Subcutaneous abdominal adipose tissue (tissue), 5 donors: ENCODE results near the gene PSMD9.

Experiments
- H3K27ac ChIP-seq: one replicate; pipeline ENCODE4 v1.7.0; 2013; ENCODE audit warnings: low read depth, mild to moderate bottlenecking, inconsistent platforms, low read length, moderate library complexity
- H3K27me3 ChIP-seq, 5 donors: one replicate each; pipeline ENCODE4 v1.7.0; 2013; ENCODE audit warnings: low read length in 5 of 5, inconsistent platforms in 1 of 5; ENCODE audit not compliant: control insufficient read depth in 5 of 5, insufficient read depth in 4 of 5
- H3K36me3 ChIP-seq, 5 donors: one replicate each; pipeline ENCODE4 v1.7.0; 2013; ENCODE audit warnings: low read length in 5 of 5; ENCODE audit not compliant: control insufficient read depth in 5 of 5, insufficient read depth in 5 of 5
- H3K4me1 ChIP-seq, 5 donors: one replicate each; pipeline ENCODE4 v1.7.0; 2013; ENCODE audit warnings: low read length in 5 of 5, mild to moderate bottlenecking in 3 of 5, moderate library complexity in 1 of 5; ENCODE audit not compliant: control insufficient read depth in 5 of 5, insufficient read depth in 5 of 5
- H3K4me3 ChIP-seq, 5 donors: one replicate each; pipeline ENCODE4 v1.7.0; 2013; ENCODE audit warnings: low read length in 5 of 5, low read depth in 1 of 5
- H3K9ac ChIP-seq, 5 donors: one replicate each; pipeline ENCODE4 v1.7.0; 2013; ENCODE audit warnings: low read length in 5 of 5, mild to moderate bottlenecking in 4 of 5, moderate library complexity in 3 of 5
- H3K9me3 ChIP-seq, 5 donors: one replicate each; pipeline ENCODE4 v1.7.0; 2013; ENCODE audit warnings: low read length in 5 of 5; ENCODE audit not compliant: control insufficient read depth in 5 of 5
- donor health status: healthy.
- donor health status: healthy.
- donor health status: healthy.
- donor health status: healthy.
- donor health status: healthy.

The PSMD9 gene

GRCh38 chr12:121946313-121947025, 57.9 kb downstream of the PSMD9 start:
- Histone ChIP-seq H3K9me3 (no peaks in the 10 kb centered on the region), H3K4me3 (no peak overlapping the region), H3K9ac (no peak overlapping the region), H3K27ac (no peak overlapping the region), H3K36me3 (peaks cover 0 to 9% (median 6%) of the 10 kb centered on the region in 5 donors), H3K4me1 (no peaks in the 10 kb centered on the region), H3K27me3 (no peaks in the 10 kb centered on the region)

- H3K9me3 ChIP-seq, result no peaks in the 10 kb centered on the region
- no peak overlapping the region for H3K9ac ChIP-seq
- H3K27me3 ChIP-seq, result no peaks in the 10 kb centered on the region
- H3K27ac ChIP-seq, result no peak overlapping the region
- H3K36me3 ChIP-seq, result peaks cover 0 to 6% (median 0%) of the 10 kb centered on the region in 5 donors
- no peak overlapping the region for H3K4me3 ChIP-seq
- H3K4me1 ChIP-seq, result no peaks in the 10 kb centered on the region
These were observed 59.4 kb downstream of the PSMD9 start for GRCh38 chr12:121947981-121948380.

DNA sequence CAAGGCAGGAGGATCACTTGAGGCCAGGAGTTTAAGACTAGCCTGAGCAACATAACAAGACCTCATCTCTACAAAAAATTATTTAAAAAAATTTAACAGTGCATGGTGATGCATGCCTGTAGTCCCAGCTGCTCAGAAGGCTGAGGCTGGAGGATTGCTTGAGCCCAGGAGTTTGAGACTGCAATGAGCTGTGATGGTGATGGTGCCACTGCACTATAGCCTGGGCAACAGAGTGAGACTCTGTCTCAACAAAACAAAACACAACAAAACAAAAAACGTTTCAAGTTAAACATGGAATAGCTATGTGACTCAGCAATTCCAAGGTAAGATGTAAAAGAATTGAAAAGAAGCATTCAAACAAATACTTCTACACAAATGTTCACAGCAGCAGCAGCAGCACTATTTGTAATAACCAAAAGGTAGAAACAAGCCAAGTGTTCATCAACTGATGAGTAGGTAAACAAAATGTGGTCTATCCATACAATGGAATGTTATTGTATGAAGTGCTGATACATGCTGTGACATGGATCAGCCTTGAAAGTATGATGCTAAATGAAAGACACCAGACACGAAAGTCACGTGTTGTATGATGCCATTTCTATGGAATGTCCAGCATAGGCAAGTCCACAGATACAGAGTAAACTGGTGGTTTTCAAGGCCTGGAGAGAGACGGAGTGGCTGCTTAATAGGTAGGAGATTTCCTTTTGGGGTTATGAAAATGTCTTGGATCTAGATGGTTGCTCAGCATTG, 61.2 kb downstream of the PSMD9 start:
- no peaks in the 10 kb centered on the region for H3K4me1 ChIP-seq
- H3K9ac ChIP-seq, result no peak overlapping the region
- no peaks in the 10 kb centered on the region for H3K9me3 ChIP-seq
- H3K4me3 ChIP-seq, result no peak overlapping the region
- H3K27ac ChIP-seq, result no peak overlapping the region
- no peaks in the 10 kb centered on the region for H3K27me3 ChIP-seq
- H3K36me3 ChIP-seq, result no peaks in the 10 kb centered on the region

- H3K4me1 ChIP-seq, result no peaks in the 10 kb centered on the region
- H3K27ac ChIP-seq, result no peak overlapping the region
- no peaks in the 10 kb centered on the region for H3K9me3 ChIP-seq
- H3K36me3 ChIP-seq, result no peaks in the 10 kb centered on the region
- H3K27me3 ChIP-seq, result no peaks in the 10 kb centered on the region
- no peak overlapping the region for H3K9ac ChIP-seq
- no peak overlapping the region for H3K4me3 ChIP-seq
These were observed 64.6 kb downstream of the PSMD9 start for GRCh38 chr12:121953117-121953692.

- no peaks in the 10 kb centered on the region for H3K27me3 ChIP-seq
- H3K27ac ChIP-seq, result no peak overlapping the region
- no peaks in the 10 kb centered on the region for H3K9me3 ChIP-seq
- H3K36me3 ChIP-seq, result no peaks in the 10 kb centered on the region
- H3K4me3 ChIP-seq, result no peak overlapping the region
- no peak overlapping the region for H3K9ac ChIP-seq
- no peaks in the 10 kb centered on the region for H3K4me1 ChIP-seq
These were observed 65.1 kb downstream of the PSMD9 start for GRCh38 chr12:121953695-121954094.

DNA sequence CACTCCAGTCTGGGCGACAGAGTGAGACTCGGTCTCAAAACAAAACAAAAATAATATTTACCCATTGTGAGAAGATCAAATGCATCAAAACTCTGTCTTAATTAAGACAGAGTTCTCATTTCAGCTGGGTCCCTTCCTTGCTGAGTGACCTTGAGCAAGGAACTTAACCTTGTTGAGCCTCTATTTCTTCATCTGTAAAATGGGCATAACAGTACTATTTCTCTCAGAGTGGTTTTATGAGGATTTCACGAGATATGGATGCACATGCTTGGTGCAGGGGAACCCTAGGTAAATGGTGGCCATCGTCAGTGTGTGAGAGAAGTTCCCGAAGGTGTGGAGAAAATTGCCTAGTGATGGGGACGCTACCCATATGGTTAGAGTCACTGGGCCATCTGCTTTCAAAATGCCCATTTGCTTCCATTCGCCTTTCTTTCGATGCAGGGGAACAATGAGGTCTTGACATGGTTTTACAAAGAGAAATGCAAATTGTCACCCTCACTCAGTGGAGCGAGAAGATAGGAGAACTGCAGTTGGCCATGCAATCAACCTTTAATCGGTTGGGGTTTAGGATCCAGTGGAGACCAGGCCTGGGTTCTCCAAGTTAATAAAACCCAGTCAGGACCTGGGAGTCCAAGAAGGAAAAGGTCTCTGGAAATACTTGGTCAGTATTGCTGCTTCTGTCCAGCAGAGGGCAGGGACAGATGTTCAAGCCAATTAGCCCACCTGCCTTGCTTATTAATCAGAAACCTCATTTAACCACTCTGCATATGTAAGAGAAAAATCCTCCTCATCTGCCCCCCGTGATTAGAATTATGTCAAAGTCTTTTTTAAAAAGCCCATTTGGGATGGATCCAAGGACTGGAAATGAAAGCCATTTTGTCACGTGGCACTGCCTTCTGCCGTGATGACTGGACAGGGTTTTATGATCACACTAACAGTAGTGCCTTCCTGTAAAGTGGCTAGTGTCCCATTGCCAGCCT, 67.0 kb downstream of the PSMD9 start:
- Histone ChIP-seq H3K4me1 (no peaks in the 10 kb centered on the region), H3K27ac (no peak overlapping the region), H3K9me3 (no peaks in the 10 kb centered on the region), H3K27me3 (no peaks in the 10 kb centered on the region), H3K9ac (no peak overlapping the region), H3K36me3 (peaks cover 0 to 2% (median 0%) of the 10 kb centered on the region in 5 donors), H3K4me3 (no peak overlapping the region)

- H3K36me3 ChIP-seq, result peaks cover 0 to 10% (median 5%) of the 10 kb centered on the region in 5 donors
- no peak overlapping the region for H3K4me3 ChIP-seq
- H3K9ac ChIP-seq, result no peak overlapping the region
These were observed 69.4 kb downstream of the PSMD9 start for GRCh38 chr12:121957861-121958515.

DNA sequence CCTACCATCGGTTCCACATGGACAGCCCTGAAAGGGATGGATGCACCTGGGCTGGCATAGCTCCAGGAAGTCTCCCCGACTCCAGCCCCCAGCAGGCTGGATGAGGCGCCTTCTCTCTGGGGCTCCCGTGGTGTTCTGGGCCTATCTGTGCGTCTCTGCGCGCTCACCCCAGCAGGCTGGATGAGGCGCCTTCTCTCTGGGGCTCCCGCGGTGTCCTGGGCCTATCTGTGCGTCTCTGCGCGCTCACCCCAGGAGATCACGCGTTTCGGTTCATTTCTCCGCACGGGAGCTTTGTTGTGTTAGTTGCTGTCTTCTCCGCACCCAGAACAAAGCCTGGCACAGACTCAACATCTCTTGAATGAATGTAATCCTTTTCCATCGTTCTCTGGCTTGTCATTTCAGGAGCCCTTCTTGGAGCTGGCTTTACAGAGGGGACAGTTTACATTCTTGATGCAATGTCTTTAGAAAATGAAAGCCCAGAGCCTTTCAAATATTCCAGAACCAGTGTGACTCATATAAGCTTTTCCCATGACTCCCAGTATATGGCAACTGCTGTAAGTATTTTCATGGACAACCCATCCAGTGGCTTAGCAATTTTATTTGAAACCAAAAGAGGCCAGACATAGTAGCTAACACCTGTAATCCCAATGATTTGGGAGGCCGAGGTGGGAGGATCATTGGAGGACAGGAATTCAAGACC, 70.1 kb downstream of the PSMD9 start:
- Histone ChIP-seq H3K27me3 (no peaks in the 10 kb centered on the region), H3K4me3 (no peak overlapping the region), H3K9ac (no peak overlapping the region), H3K4me1 (no peaks in the 10 kb centered on the region), H3K36me3 (peaks cover 0 to 13% (median 5%) of the 10 kb centered on the region in 5 donors), H3K27ac (no peak overlapping the region), H3K9me3 (no peaks in the 10 kb centered on the region)

More at GRCh38 chr12:121957861-121958515, 69.4 kb downstream of the PSMD9 start:
- Histone ChIP-seq H3K27me3 (no peaks in the 10 kb centered on the region), H3K4me1 (no peaks in the 10 kb centered on the region), H3K27ac (no peak overlapping the region), H3K9me3 (no peaks in the 10 kb centered on the region)

DNA sequence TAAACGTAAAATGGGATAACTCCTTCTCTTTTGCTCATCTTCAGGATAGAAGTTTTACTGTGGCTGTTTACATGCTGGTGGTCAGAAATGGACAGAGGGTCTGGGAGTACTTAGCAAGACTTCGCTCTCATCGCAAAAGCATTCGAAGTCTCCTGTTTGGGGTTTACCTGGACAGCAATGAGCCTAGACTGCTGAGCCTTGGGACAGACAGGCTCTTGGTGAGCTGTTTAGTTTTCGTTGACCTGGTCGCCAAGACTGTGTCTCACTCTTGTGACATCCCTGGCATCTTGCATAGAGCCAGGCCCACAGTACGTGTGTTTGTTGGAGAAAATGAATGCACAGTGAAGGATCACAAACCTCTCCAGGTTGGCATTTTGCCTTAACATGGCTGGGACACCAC, 72.0 kb downstream of the PSMD9 start:
- no peaks in the 10 kb centered on the region for H3K4me1 ChIP-seq
- no peak overlapping the region for H3K4me3 ChIP-seq
- H3K9me3 ChIP-seq, result no peaks in the 10 kb centered on the region
- peaks cover 0 to 13% (median 5%) of the 10 kb centered on the region in 5 donors for H3K36me3 ChIP-seq
- H3K27ac ChIP-seq, result no peak overlapping the region
- no peaks in the 10 kb centered on the region for H3K27me3 ChIP-seq
- no peak overlapping the region for H3K9ac ChIP-seq
